Activated CD4-positive, alpha-beta memory T cell treated with anti-CD3 and anti-CD28 coated beads for 36 hours (primary cell): ENCODE results near the gene BLMH. TPM values are rescaled to one million over a fixed set of nuclear protein-coding genes. Genes with fewer than 3 reads are reported as not detected.
A peak's percentile ranks its signal among the peaks of the same experiment; 100 is the strongest.

Experiments used
- CTCF ChIA-PET: fragments of 350-600 bp; sonication (Branson Sonifier 250); formaldehyde crosslinking; loops from one replicate; lab custom pipeline; 2021; ENCODE audit warnings: antibody characterized with exemption, inconsistent platforms; lab: Charles Lee
- POLR2A ChIA-PET: fragments of 350-600 bp; sonication (Branson Sonifier 250); formaldehyde crosslinking; loops from one replicate; lab custom pipeline; 2021; ENCODE audit warnings: antibody characterized with exemption; lab: Charles Lee
- DNase-seq: peaks from one replicate; pipeline ENCODE4 v3.0.0-alpha.2; 2020
- H3K27ac Mint-ChIP-seq: one replicate; pipeline ENCODE4 v1.8.0; 2021; ENCODE audit warnings: mixed read lengths
- H3K27me3 Mint-ChIP-seq: one replicate; pipeline ENCODE4 v1.8.0; 2021; ENCODE audit warnings: mixed read lengths
- H3K36me3 Mint-ChIP-seq: one replicate; pipeline ENCODE4 v1.8.0; 2021; ENCODE audit warnings: mixed read lengths
- H3K4me1 Mint-ChIP-seq: one replicate; pipeline ENCODE4 v1.8.0; 2021; ENCODE audit warnings: low read depth, mixed read lengths
- H3K4me3 Mint-ChIP-seq: one replicate; pipeline ENCODE4 v1.8.0; 2021; ENCODE audit warnings: mild to moderate bottlenecking, mixed read lengths
- H3K9me3 Mint-ChIP-seq: one replicate; pipeline ENCODE4 v1.8.0; 2021; ENCODE audit warnings: mixed read lengths
- intact Hi-C: fragments of 100-400 bp; cut with micrococcal nuclease; formaldehyde crosslinking; loops from one replicate; pipeline ENCODE4 v1.15.1; 2023
- total RNA-seq, 2 experiments: library from RNA; stranded (reverse); gene quantifications; one replicate each; pipeline ENCODE4 v1.2.3, GENCODE V29; 2021

The BLMH gene
- total RNA-seq, 2 experiments from 2014 or later, result 47.0 to 49.6 TPM

GRCh38 chr17:30324723-30325122 lies 33.0 kb upstream of the BLMH start:
- CTCF ChIA-PET, result interaction anchor here (0.8 kb wide), 1 partner anchor 232 kb away, joined by 3 read pairs; no protein-coding TSS in a partner anchor
- Mint-ChIP-seq H3K36me3 (no peaks in the 10 kb centered on the region), H3K27ac (no peak overlapping the region), H3K4me1 (peaks cover 36% of the 10 kb centered on the region), H3K27me3 (no peaks in the 10 kb centered on the region), H3K4me3 (no peak overlapping the region), H3K9me3 (no peaks in the 10 kb centered on the region)
- intact Hi-C loops, result loop anchor here (1.0 kb wide), 1 partner anchor 8 kb away; no protein-coding TSS in a partner anchor
- no peak for DNase-seq
- POLR2A ChIA-PET, result no interaction called here

- Mint-ChIP-seq H3K36me3 (no peaks in the 10 kb centered on the region), H3K9me3 (no peaks in the 10 kb centered on the region), H3K27ac (peak overlapping the region; percentile 72), H3K4me1 (peaks cover 34% of the 10 kb centered on the region), H3K27me3 (no peaks in the 10 kb centered on the region), H3K4me3 (no peak overlapping the region)
- CTCF ChIA-PET, result interaction anchor here (0.7 to 3.4 kb wide), 4 partner anchors 10 to 29 kb away, joined by 3 to 13 read pairs (median 4); partner anchors contain the start of gene TMIGD1
- intact Hi-C loops, result loop anchor here (1.0 kb wide), 1 partner anchor 8 kb away; no protein-coding TSS in a partner anchor
- DNase-seq, result peak; percentile 70
- POLR2A ChIA-PET, result interaction anchor here (0.5 to 1.7 kb wide), 2 partner anchors 39 to 55 kb away, joined by 3 to 4 read pairs; partner anchors contain the start of gene CPD
Measured at GRCh38 chr17:30323895-30324319, 32.2 kb upstream of the BLMH start.

- Mint-ChIP-seq H3K27me3 (no peaks in the 10 kb centered on the region), H3K27ac (peak overlapping the region; percentile 72), H3K36me3 (no peaks in the 10 kb centered on the region), H3K4me1 (peaks cover 34% of the 10 kb centered on the region), H3K4me3 (peak overlapping the region; percentile 22), H3K9me3 (no peaks in the 10 kb centered on the region)
- intact Hi-C loops, result no loop called here
- CTCF ChIA-PET, result interaction anchor here (0.7 to 3.4 kb wide), 4 partner anchors 10 to 28 kb away, joined by 3 to 13 read pairs (median 4); partner anchors contain the start of gene TMIGD1
- POLR2A ChIA-PET, result interaction anchor here (0.8 to 1.7 kb wide), 2 partner anchors 31 to 56 kb away, joined by 4 read pairs; partner anchors contain the start of genes BLMH and CPD
- peak; percentile 44 for DNase-seq
Measured at GRCh38 chr17:30323262-30323894, 31.6 kb upstream of the BLMH start.

GRCh38 chr17:30321314-30321713 lies 29.6 kb upstream of the BLMH start:
- no peaks in the 10 kb centered on the region for H3K9me3 Mint-ChIP-seq
- H3K27me3 Mint-ChIP-seq, result no peaks in the 10 kb centered on the region
- CTCF ChIA-PET, result interaction anchor here (3.4 kb wide), 1 partner anchor 15 kb away, joined by 13 read pairs; no protein-coding TSS in a partner anchor
- no peak overlapping the region for H3K4me3 Mint-ChIP-seq
- H3K36me3 Mint-ChIP-seq, result no peaks in the 10 kb centered on the region
- intact Hi-C loops, result no loop called here
- H3K4me1 Mint-ChIP-seq, result peaks cover 32% of the 10 kb centered on the region
- DNase-seq, result no peak
- POLR2A ChIA-PET, result no interaction called here
- H3K27ac Mint-ChIP-seq, result no peak overlapping the region

DNA sequence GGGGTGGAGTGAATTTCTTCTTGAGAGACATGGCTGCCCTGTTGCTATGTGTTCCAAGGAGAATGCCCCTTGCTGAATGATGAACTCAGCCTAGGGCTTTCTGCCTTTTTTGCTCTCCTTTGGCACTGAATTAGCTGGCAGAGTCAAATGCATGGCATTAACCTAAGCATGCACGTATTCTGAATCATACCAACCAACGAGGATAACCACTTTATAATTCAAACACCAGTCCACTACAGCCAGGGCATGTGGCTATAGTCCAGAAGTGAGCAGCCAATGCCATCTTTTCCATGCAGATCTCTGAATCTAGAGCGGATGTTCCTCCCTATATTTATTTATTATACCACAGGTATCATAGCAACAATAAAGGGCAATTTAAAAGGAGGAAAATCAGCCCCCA lies 26.4 kb upstream of the BLMH start:
- intact Hi-C loops, result no loop called here
- H3K9me3 Mint-ChIP-seq, result no peaks in the 10 kb centered on the region
- no peak overlapping the region for H3K4me3 Mint-ChIP-seq
- DNase-seq, result no peak
- H3K36me3 Mint-ChIP-seq, result no peaks in the 10 kb centered on the region
- H3K27me3 Mint-ChIP-seq, result no peaks in the 10 kb centered on the region
- no peak overlapping the region for H3K27ac Mint-ChIP-seq
- peaks cover 15% of the 10 kb centered on the region for H3K4me1 Mint-ChIP-seq
- POLR2A ChIA-PET, result no interaction called here
- CTCF ChIA-PET, result interaction anchor here (1.5 kb wide), 2 partner anchors 10 to 23 kb away, joined by 3 read pairs; no protein-coding TSS in a partner anchor

DNA sequence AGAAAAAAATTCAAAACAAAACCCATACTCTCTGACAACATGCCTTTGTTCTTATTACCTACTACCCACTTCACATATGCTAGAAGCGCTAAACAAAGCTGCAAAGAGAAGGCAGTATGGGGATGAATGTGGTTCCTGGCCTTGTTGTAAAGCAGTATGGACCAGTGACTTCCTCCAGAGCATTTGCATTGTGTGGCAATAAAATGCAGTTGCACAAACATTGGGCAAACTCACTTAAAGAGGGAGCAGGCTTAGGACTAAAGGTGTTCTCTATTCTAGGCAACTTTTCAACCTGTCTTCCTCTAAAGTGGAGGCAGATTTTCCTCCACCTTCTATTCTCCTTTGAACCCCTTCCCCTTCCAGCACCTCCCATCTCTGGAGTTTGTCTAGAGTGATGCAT lies 25.0 kb upstream of the BLMH start:
- POLR2A ChIA-PET, result no interaction called here
- Mint-ChIP-seq H3K9me3 (no peaks in the 10 kb centered on the region), H3K4me3 (no peak overlapping the region), H3K27ac (no peak overlapping the region), H3K36me3 (no peaks in the 10 kb centered on the region), H3K4me1 (peaks cover 9% of the 10 kb centered on the region), H3K27me3 (no peaks in the 10 kb centered on the region)
- intact Hi-C loops, result no loop called here
- DNase-seq, result no peak
- CTCF ChIA-PET, result interaction anchor here (1.3 to 2.6 kb wide), 3 partner anchors 11 to 192 kb away, joined by 3 to 9 read pairs (median 4); no protein-coding TSS in a partner anchor

DNA sequence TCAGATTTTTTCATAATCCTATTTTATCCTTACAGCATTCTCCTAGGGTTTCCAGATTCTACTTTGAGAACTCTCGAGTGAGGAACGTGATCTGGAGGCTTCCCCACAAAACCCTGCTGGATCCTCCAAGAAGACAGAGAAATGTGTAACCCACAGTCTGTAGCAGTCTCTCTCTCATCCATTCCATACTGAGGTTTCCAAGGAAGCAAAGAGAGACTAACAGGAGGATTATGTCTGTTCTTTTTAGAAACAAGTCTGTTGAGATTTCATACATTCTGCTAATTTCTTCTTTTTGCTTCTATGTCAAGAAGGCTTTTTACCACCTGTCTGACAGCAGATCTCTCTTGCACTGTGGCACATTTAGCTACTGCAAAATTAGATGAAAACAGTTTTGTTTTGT lies 23.4 kb upstream of the BLMH start:
- Mint-ChIP-seq H3K4me3 (no peak overlapping the region), H3K27ac (no peak overlapping the region), H3K9me3 (no peaks in the 10 kb centered on the region), H3K36me3 (no peaks in the 10 kb centered on the region), H3K27me3 (no peaks in the 10 kb centered on the region), H3K4me1 (peaks cover 9% of the 10 kb centered on the region)
- ChIA-PET CTCF (interaction anchor here (0.6 to 2.6 kb wide), 3 partner anchors 22 to 625 kb away, joined by 3 to 9 read pairs (median 4); no protein-coding TSS in a partner anchor), POLR2A (no interaction called here)
- intact Hi-C loops, result no loop called here
- no peak for DNase-seq

DNA sequence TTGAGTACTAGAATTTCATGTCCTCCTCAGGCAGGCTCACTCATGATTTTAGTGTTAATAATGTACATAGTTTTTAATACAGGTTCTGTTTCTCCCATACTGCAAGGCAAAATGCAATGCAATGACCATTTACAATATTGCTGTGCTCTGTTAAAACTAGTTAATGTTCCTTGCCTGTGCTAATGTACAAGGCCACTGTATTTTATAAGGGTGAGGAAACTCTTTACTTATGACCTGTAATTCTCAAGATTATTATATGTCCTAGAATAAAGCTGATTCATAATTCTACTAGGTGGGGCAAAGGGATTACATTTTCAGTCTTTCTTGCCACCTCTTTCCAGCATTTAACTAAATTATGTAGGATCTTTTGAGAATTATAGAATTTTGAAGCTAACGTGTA lies 22.7 kb upstream of the BLMH start:
- Mint-ChIP-seq H3K27me3 (no peaks in the 10 kb centered on the region), H3K36me3 (no peaks in the 10 kb centered on the region), H3K9me3 (no peaks in the 10 kb centered on the region), H3K4me3 (no peak overlapping the region), H3K4me1 (peaks cover 9% of the 10 kb centered on the region), H3K27ac (no peak overlapping the region)
- ChIA-PET CTCF (interaction anchor here (0.6 to 2.6 kb wide), 3 partner anchors 22 to 625 kb away, joined by 3 to 9 read pairs (median 4); no protein-coding TSS in a partner anchor), POLR2A (no interaction called here)
- DNase-seq, result no peak
- intact Hi-C loops, result no loop called here

- H3K4me1 Mint-ChIP-seq, result peaks cover 9% of the 10 kb centered on the region
- ChIA-PET CTCF (no interaction called here), POLR2A (no interaction called here)
- H3K36me3 Mint-ChIP-seq, result no peaks in the 10 kb centered on the region
- intact Hi-C loops, result no loop called here
- H3K27ac Mint-ChIP-seq, result no peak overlapping the region
- H3K9me3 Mint-ChIP-seq, result no peaks in the 10 kb centered on the region
- no peak overlapping the region for H3K4me3 Mint-ChIP-seq
- no peaks in the 10 kb centered on the region for H3K27me3 Mint-ChIP-seq
- no peak for DNase-seq
Measured at GRCh38 chr17:30312226-30312625, 20.5 kb upstream of the BLMH start.

DNA sequence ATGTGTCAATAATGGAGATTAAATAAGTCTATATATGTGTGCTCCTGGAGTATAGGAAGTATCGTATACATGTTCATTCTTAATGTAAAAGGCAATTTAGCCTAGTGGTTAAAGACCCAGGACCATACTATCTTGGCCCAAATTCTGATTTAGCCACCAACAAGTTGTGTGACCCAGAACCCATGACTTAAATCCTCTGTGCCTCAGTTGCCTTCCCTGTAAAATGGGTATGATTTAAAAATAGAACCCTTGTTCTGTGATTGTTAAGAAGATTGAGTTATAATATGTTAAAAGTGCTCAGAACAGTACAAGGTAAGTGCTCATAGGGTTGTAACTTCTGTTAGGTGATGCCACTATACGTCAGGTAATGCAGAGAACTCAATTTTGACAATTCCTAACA lies 18.8 kb upstream of the BLMH start:
- POLR2A ChIA-PET, result no interaction called here
- Mint-ChIP-seq H3K4me1 (peaks cover 8% of the 10 kb centered on the region), H3K27ac (no peak overlapping the region), H3K4me3 (no peak overlapping the region), H3K9me3 (no peaks in the 10 kb centered on the region), H3K27me3 (no peaks in the 10 kb centered on the region), H3K36me3 (no peaks in the 10 kb centered on the region)
- no peak for DNase-seq
- intact Hi-C loops, result no loop called here
- CTCF ChIA-PET, result no interaction called here

DNA sequence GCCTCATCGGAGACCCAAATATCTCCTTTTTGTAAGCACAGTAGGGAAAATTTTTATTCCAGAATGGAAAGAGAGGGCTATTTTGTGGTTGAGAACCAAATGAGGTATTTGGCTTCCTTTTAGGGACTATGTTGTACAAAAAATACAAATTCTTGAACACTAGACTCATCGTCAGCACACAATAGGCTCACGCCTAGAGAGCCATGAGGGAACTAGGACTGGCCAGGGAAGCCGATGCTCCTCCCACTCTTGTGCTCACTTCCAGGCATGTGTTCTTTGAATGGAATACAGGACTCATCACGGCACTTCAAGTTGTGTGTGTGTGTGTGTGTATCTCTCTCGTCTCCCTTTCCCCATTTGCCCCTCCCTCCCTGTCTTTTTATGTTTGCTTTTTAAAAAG lies 17.8 kb upstream of the BLMH start:
- H3K27me3 Mint-ChIP-seq, result no peaks in the 10 kb centered on the region
- H3K9me3 Mint-ChIP-seq, result no peaks in the 10 kb centered on the region
- CTCF ChIA-PET, result no interaction called here
- POLR2A ChIA-PET, result no interaction called here
- no peak for DNase-seq
- peaks cover 3% of the 10 kb centered on the region for H3K4me1 Mint-ChIP-seq
- H3K27ac Mint-ChIP-seq, result no peak overlapping the region
- H3K4me3 Mint-ChIP-seq, result no peak overlapping the region
- intact Hi-C loops, result no loop called here
- H3K36me3 Mint-ChIP-seq, result no peaks in the 10 kb centered on the region

- DNase-seq, result no peak
- intact Hi-C loops, result no loop called here
- ChIA-PET POLR2A (no interaction called here), CTCF (interaction anchor here (0.6 to 1.5 kb wide), 3 partner anchors 28 to 210 kb away, joined by 3 to 5 read pairs (median 5); no protein-coding TSS in a partner anchor)
- no peak overlapping the region for H3K4me3 Mint-ChIP-seq
- H3K4me1 Mint-ChIP-seq, result no peaks in the 10 kb centered on the region
- H3K27ac Mint-ChIP-seq, result no peak overlapping the region
- no peaks in the 10 kb centered on the region for H3K36me3 Mint-ChIP-seq
- H3K9me3 Mint-ChIP-seq, result no peaks in the 10 kb centered on the region
- no peaks in the 10 kb centered on the region for H3K27me3 Mint-ChIP-seq
Measured at GRCh38 chr17:30308406-30308805, 16.7 kb upstream of the BLMH start.
